HepG2 (cell line): ENCODE data around the gene OGFR. TPM values are rescaled to one million over a fixed set of nuclear protein-coding genes. Genes with fewer than 3 reads are reported as not detected.

Experiments used
- ATAC-seq: fragments of 200-7000 bp; cut with Tn5 transposase; 3 replicates; pipeline ENCODE4 v1.9.1; 2020; ENCODE audit warnings: mild to moderate bottlenecking, moderate library complexity
- BruUV-seq: library from RNA; stranded (reverse); fragments of 400-500 nt; replicated peaks from 2 replicates; lab custom pipeline; 2021; lab: Mats Ljungman, UMichigan
- CTCF ChIA-PET: fragments of 300-600 bp; formaldehyde crosslinking; extraction: SDS; loops from one replicate; lab custom pipeline; 2021; ENCODE audit warnings: low total read pairs, inconsistent platforms, low intra/inter-chr PET ratio; lab: Yijun Ruan, JAX
- POLR2A ChIA-PET: fragments of 350-600 bp; sonication (Branson Sonifier 250); formaldehyde crosslinking; loops from one replicate; lab custom pipeline; 2020; ENCODE audit warnings: antibody characterized with exemption, inconsistent platforms; lab: Yijun Ruan, JAX
- DNase-seq: peaks from one replicate; pipeline ENCODE4 v3.0.0-alpha.2; 2015; ENCODE audit warnings: low spot score
- FAIRE-seq: peaks from 3 replicates; lab custom pipeline; 2011; peaks lifted over from hg19 to GRCh38; lab: Jason Lieb, UNC
- H2AFZ ChIP-seq: one replicate; pipeline ENCODE4 v1.6.1; 2011; ENCODE audit warnings: low read length, inconsistent platforms
- H3K27ac ChIP-seq: fragments of 300-600 bp; 3 replicates; pipeline ENCODE4 v1.8.0; 2011; ENCODE audit warnings: mixed run types, mild to moderate bottlenecking, mixed read lengths, low read length, inconsistent platforms; ENCODE audit not compliant: insufficient read depth; ENCODE audit errors: extremely low read length
- H3K27me3 ChIP-seq, 2 experiments: fragments of 200-600 bp in 1 of 2; 2 replicates in 1 of 2; 3 replicates in 1 of 2; pipeline versions ENCODE4 v1.6.0 to v1.8.0; 2011; ENCODE audit warnings: low read length in 2 of 2, mild to moderate bottlenecking in 2 of 2, moderate library complexity in 2 of 2, inconsistent platforms in 1 of 2; ENCODE audit not compliant: insufficient read depth in 2 of 2, control insufficient read depth in 1 of 2
- H3K36me3 ChIP-seq, 2 experiments: fragments of 200-600 bp in 1 of 2; replicated peaks in 1 of 2; 2 replicates in 1 of 2; 3 replicates in 1 of 2; pipeline versions ENCODE4 v1.5.1 to v1.8.0; 2011; ENCODE audit warnings: low read length in 2 of 2, inconsistent platforms in 1 of 2; ENCODE audit not compliant: insufficient read depth in 2 of 2, control insufficient read depth in 1 of 2
- H3K4me1 ChIP-seq: 2 replicates; pipeline ENCODE4 v1.5.1; 2012; ENCODE audit warnings: low read length, inconsistent platforms; ENCODE audit not compliant: insufficient read depth
- H3K4me2 ChIP-seq: 2 replicates; pipeline ENCODE4 v1.6.0; 2011; ENCODE audit warnings: low read depth, low read length, inconsistent platforms
- H3K4me3 ChIP-seq, 3 experiments: fragments of 200-600 bp in 1 of 3; sonication (generic), shearing (Covaris generic) in 1 of 3; replicated peaks in 1 of 3; 2 replicates each; pipeline ENCODE4 v1.5.1; 2011 to 2016; ENCODE audit warnings: low read length in 3 of 3, inconsistent platforms in 2 of 3, low read depth in 2 of 3, mild to moderate bottlenecking in 2 of 3, control low read depth in 1 of 3, mixed read lengths in 1 of 3; ENCODE audit not compliant: insufficient read depth in 1 of 3
- H3K79me2 ChIP-seq: one replicate; pipeline ENCODE4 v1.6.1; 2011; ENCODE audit warnings: low read length, inconsistent platforms; ENCODE audit not compliant: insufficient read depth
- H3K9ac ChIP-seq: 2 replicates; pipeline ENCODE4 v1.6.0; 2011; ENCODE audit warnings: mild to moderate bottlenecking, low read depth, low read length, inconsistent platforms; ENCODE audit not compliant: insufficient read depth
- H3K9me3 ChIP-seq: 2 replicates; pipeline ENCODE4 v1.5.1; 2012; ENCODE audit warnings: mild to moderate bottlenecking, low read length
- H4K20me1 ChIP-seq: 2 replicates; pipeline ENCODE4 v1.6.0; 2011; ENCODE audit warnings: inconsistent platforms, mild to moderate bottlenecking, low read length, moderate library complexity; ENCODE audit not compliant: insufficient read depth
- BCLAF1 ChIP-seq: fragments of 450-650 bp; IDR thresholded peaks from 2 replicates; pipeline ENCODE4 v1.6.1; 2017; ENCODE audit warnings: mild to moderate bottlenecking
- DBP ChIP-seq: sonication (generic); formaldehyde crosslinking; IDR thresholded peaks from 2 replicates; pipeline ENCODE4 v1.4.0; 2020; ENCODE audit warnings: missing genetic modification reagents; ENCODE audit errors: not compliant biosample characterization
- DDIT3 ChIP-seq: sonication (generic); formaldehyde crosslinking; IDR thresholded peaks from 2 replicates; pipeline ENCODE4 v1.4.0; 2020; ENCODE audit warnings: mild to moderate bottlenecking, missing genetic modification reagents
- FOXC1 ChIP-seq: sonication (generic); formaldehyde crosslinking; IDR thresholded peaks from 2 replicates; pipeline ENCODE4 v1.8.0; 2022; ENCODE audit warnings: mild to moderate bottlenecking, missing genetic modification reagents, borderline replicate concordance
- FOXO1 ChIP-seq: sonication (generic); formaldehyde crosslinking; IDR thresholded peaks from 2 replicates; pipeline ENCODE4 v1.4.0; 2020; ENCODE audit warnings: missing genetic modification reagents
- NFE2L2 ChIP-seq: fragments of 150-350 bp; IDR thresholded peaks from 2 replicates; pipeline ENCODE4 v1.6.1; 2014; ENCODE audit warnings: low read length
- NR0B2 ChIP-seq: sonication (generic); formaldehyde crosslinking; IDR thresholded peaks from 2 replicates; pipeline ENCODE4 v1.4.0; 2020; ENCODE audit warnings: mild to moderate bottlenecking, missing genetic modification reagents
- PHF20 ChIP-seq: sonication (generic); formaldehyde crosslinking; IDR thresholded peaks from 2 replicates; pipeline ENCODE4 v1.5.0; 2020; ENCODE audit warnings: mild to moderate bottlenecking, missing genetic modification reagents
- PLRG1 ChIP-seq: fragments of 450-650 bp; conservative IDR thresholded peaks from 2 replicates; pipeline ENCODE4 v1.6.1; 2016
- POLR2A ChIP-seq, 2 experiments: IDR thresholded peaks; 2 replicates each; pipeline ENCODE4 v1.6.1; 2011; ENCODE audit warnings: low read depth in 2 of 2, low read length in 2 of 2, mild to moderate bottlenecking in 1 of 2, moderate library complexity in 1 of 2; ENCODE audit not compliant: insufficient read depth in 1 of 2
- RBFOX2 ChIP-seq: fragments of 200-400 bp; formaldehyde crosslinking; IDR thresholded peaks from 2 replicates; pipeline ENCODE4 v1.6.1; 2017; ENCODE audit warnings: low read depth, mild to moderate bottlenecking, low read length
- REXO4 ChIP-seq: sonication (generic); formaldehyde crosslinking; IDR thresholded peaks from 2 replicates; pipeline ENCODE4 v1.8.0; 2022; ENCODE audit warnings: missing genetic modification reagents, mild to moderate bottlenecking, borderline replicate concordance
- STAT6 ChIP-seq: sonication (generic); formaldehyde crosslinking; IDR thresholded peaks from 2 replicates; pipeline ENCODE4 v1.4.0; 2020; ENCODE audit warnings: missing genetic modification reagents, mild to moderate bottlenecking, borderline replicate concordance
- TARDBP ChIP-seq: sonication (generic); formaldehyde crosslinking; IDR thresholded peaks from 2 replicates; pipeline ENCODE4 v1.8.0; 2022; ENCODE audit warnings: mild to moderate bottlenecking, missing genetic modification reagents
- ZNF33A ChIP-seq: sonication (generic); formaldehyde crosslinking; IDR thresholded peaks from 2 replicates; pipeline ENCODE4 v1.5.1; 2020; ENCODE audit warnings: missing genetic modification reagents, mild to moderate bottlenecking, moderate library complexity, borderline replicate concordance
- WGBS: methylation state at CpG from one replicate; pipeline ENCODE4 v1.1.6; 2017; ENCODE audit warnings: low lambda C conversion rate; 5-methylcytosine and 5-hydroxymethylcytosine counted together
- in situ Hi-C: cut with HindIII; loops from 2 replicates; pipeline ENCODE4 v1.10.0; 2017; ENCODE audit warnings: low pct_unique_long_range_greater_than_20kb; ENCODE audit not compliant: extremely low pct_ligation_motif_present
- intact Hi-C: fragments of 100-400 bp; cut with micrococcal nuclease; formaldehyde crosslinking; loops from one replicate; pipeline ENCODE4 v1.10.0; 2022; ENCODE audit not compliant: unreplicated experiment
- polyA plus RNA-seq, 8 experiments: library from polyadenylated mRNA; depleted of rRNA in 3 of 8; stranded (reverse) in 7 of 8; unstranded in 1 of 8; fragments of >200 nt; fragmentation: Illumina TruSeq in 4 of 8; extraction: Trizol in 4 of 8; gene quantifications; 2 replicates each; pipeline versions ENCODE4 v1.2.1 to v1.2.3, GENCODE V29; 2011 to 2016; ENCODE audit warnings: low read depth in 4 of 8, missing spikeins in 1 of 8, mixed read lengths in 1 of 8; ENCODE audit not compliant: insufficient read depth in 1 of 8
- total RNA-seq, 5 experiments: library from RNA; depleted of rRNA; stranded (reverse); fragments of >200 nt; fragmentation: Illumina TruSeq; extraction: Trizol; gene quantifications; 2 replicates each; pipeline ENCODE4 v1.2.3, GENCODE V29; 2016; ENCODE audit warnings: low read depth in 1 of 5

OGFR gene
- total and polyA plus RNA-seq, 2 of the 13 experiments (the other 11 are each of a cell fraction or from before 2014, with no cell fraction given) = 47.7 to 81.8 TPM

- no peak overlapping the region for H3K4me3 ChIP-seq
- peaks cover 15% of the 10 kb centered on the region; the same call in 1 of the 2 replicates for H4K20me1 ChIP-seq
- DNase-seq (no peak), FAIRE-seq (no peak), ATAC-seq (no peak)
- H3K9me3 ChIP-seq = no peaks in the 10 kb centered on the region
- H3K9ac ChIP-seq = no peak overlapping the region
- CTCF ChIA-PET = interaction anchor here (2.1 kb wide), 1 partner anchor 18 kb away, joined by 25 read pairs; no protein-coding TSS in a partner anchor
- peaks cover 45 to 68% of the 10 kb centered on the region in 2 experiments for H3K36me3 ChIP-seq
- in situ Hi-C loops (no loop called here), intact Hi-C loops (loop anchor here (5.0 kb wide), 1 partner anchor 187 kb away; no protein-coding TSS in a partner anchor)
- 97% methylated on average over 24 of the region's 24 CpGs for WGBS
- H2AFZ ChIP-seq = no peak overlapping the region
- H3K4me1 ChIP-seq = peaks cover 31% of the 10 kb centered on the region
- H3K79me2 ChIP-seq = peaks cover 24% of the 10 kb centered on the region
- POLR2A ChIA-PET = interaction anchor here (0.6 to 1.2 kb wide), 4 partner anchors 13 to 143 kb away, joined by 3 to 4 read pairs (median 3); no protein-coding TSS in a partner anchor
- BruUV-seq = no TSS peak
- H3K4me2 ChIP-seq = no peak overlapping the region
- no peak overlapping the region for H3K27ac ChIP-seq
- H3K27me3 ChIP-seq = no peaks in the 10 kb centered on the region
- TF ChIP-seq STAT6 (CRISPR knock-in tag) (no peak), REXO4 (0 out of 2 replicates have a peak, but pooled peaks have one; percentile 21), FOXC1 (CRISPR knock-in tag) (no peak), FOXO1 (CRISPR knock-in tag) (no peak), RBFOX2 (peak; percentile 66; the same call in 1 of the 2 replicates), NR0B2 (CRISPR knock-in tag) (no peak), POLR2A (IDR thresholded peaks at IDR 0.05; ENCODE audit: insufficient read depth in 1 of 2, low read depth in 2 of 2, low read length in 2 of 2) (peak in 1 of 2 experiments; percentile 1; a peak in 1 of 4 replicates), DDIT3 (no peak), PHF20 (CRISPR knock-in tag) (no peak), PLRG1 (no peak), BCLAF1 (no peak), TARDBP (no peak), DBP (CRISPR knock-in tag) (no peak), ZNF33A (no peak), NFE2L2 (no peak)
These were observed 5.1 kb downstream of the OGFR start for GRCh38 chr20:62809530-62810428.
